ENCODE results near the gene FBXL20.
"Not testable (repeated sequence)": the region's sequence is repeated elsewhere in the genome, so short reads cannot be mapped to it uniquely, and the experiment has no call there.

Gene FBXL20

DNA sequence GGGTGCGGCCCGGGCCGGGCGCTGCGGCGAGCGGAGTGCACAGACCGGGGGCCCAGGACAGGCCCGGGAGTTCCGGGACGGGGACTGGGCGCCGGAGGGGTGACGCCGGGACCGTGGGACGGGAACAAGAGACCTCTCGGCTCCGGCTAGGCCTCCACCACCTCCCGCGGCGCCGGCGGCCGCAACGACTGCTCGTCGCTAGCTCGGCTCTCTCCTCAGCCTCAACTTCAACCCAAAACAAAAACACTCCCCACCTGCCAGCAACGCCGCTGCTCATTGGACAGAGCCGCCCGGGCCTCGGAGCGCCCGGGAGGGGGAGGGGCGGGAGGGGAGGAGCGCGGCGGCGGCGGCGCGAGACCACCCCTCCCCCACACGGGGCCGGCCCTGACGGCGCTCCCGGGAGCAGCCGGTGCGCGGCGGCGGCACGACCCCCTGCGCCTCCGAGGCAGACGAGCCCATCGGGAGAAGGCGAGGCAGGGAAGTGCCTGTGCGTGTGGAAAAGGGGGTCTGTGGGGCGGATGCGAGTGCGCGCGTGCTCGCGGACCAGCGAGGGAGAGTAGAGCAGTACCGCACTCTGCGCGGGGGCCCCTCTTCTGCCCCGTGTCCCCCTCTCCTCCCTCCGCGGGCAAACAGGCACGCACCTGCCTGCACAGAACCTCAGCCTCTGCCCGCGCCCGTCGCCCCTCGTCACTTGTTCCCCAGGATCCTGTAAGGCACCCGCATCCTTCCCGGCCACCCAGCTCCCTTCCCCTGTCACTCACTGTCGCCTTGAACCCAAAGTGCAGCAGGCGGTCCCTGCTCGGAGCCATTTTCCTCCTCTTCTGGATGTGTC, at the start of gene FBXL20:
Gene FBXL20 (minus strand): TSS at position 215 of the 832 bp plus-strand sequence. CDS start 224 bp downstream, outside the sequence.
- peak; percentile 73 to 75 for ATAC-seq

GRCh38 chr17:39450847-39451581, 49.6 kb upstream of the FBXL20 start, which contains the start of gene MED1:
Gene MED1 (minus strand): TSS chr17:39451263. CDS start chr17:39451062, 201 bp downstream.
- ATAC-seq: peak; percentile 98 to 99

GRCh38 chr17:39450051-39450450, 48.6 kb upstream of the FBXL20 start:
- no peak for ATAC-seq

GRCh38 chr17:39447561-39447960, 46.1 kb upstream of the FBXL20 start:
- no peak for ATAC-seq

DNA sequence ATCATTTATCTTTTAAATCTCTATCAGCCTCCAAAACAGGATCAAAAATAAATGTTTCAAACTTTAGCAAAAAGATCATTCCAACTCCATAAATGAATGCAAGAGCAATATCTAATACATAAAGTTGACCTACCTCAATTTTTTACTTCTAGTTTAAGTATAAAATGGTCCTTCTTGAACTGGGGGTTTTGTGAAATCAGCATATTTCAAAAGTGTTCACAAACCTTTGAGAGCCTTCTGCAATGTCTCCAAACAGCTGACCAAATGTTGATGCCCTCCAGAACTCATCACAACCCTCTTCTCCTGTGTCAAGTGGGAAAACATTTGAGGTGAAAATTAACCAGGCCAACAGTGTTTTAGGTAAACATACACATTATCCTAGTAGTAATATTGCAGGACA, 41.9 kb upstream of the FBXL20 start:
- ATAC-seq: no peak

DNA sequence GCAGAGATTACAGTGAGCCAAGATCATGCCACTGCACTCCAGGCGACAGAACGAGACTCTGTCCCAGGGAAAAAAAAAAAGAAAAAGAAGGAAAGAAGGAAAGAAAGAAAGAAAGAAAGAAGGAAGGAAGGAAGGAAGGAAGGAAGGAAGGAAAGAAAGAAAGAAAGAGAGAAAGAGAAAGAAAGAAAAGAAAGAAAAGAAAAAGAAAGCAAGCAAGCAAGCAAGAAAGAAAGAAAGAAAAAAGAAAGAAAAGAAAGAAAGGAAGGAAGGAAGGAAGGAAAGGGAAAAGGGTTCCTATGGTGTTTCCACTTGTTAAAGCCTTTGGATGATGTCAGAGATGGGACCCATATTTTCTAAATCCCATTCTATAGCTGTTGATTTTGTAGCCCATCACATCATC, 38.4 kb upstream of the FBXL20 start:
- not testable (repeated sequence) for ATAC-seq

DNA sequence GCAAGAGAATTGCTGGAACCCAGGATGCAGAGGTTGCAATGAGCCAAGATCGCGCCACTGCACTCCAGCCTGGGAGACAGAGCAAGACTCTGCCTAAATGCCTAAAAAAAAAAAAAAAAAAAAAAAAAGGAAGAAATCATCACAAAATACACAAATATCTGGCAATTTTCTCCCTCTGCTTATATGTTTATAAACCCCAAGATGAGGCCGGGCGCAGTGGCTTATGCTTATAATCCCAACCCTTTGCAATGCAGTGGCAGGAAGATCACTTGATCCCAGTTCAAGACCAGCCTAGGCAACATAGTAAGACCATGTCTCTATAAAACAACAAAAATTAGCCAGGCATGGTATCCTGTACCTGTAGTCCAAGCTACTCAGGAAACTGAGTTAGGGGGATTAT, 28.2 kb upstream of the FBXL20 start:
- ATAC-seq: no peak

GRCh38 chr17:39416141-39416540, 14.7 kb upstream of the FBXL20 start:
- no peak for ATAC-seq

- no peak for ATAC-seq
Observed at GRCh38 chr17:39410279-39410678, 8.9 kb upstream of the FBXL20 start.

DNA sequence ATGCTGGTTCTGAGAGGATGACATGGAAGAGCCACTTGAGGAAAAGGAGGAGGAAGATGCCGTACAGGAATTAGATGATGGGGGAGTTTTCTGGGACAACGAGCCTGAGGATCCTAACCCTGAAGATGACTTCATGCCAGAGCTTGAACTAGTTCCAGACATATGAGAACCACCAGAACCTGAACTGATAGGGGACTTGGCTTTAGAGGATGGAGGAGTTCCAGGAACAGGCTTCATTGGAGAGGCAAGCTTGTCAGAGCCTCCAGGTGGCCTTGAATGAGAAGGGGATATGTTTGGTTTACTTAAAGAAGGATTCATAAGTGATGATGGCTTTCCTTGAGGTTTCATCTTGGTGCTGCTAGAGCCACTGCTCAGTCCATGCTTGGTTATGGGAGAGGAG, 6.9 kb upstream of the FBXL20 start:
- no peak for ATAC-seq

DNA sequence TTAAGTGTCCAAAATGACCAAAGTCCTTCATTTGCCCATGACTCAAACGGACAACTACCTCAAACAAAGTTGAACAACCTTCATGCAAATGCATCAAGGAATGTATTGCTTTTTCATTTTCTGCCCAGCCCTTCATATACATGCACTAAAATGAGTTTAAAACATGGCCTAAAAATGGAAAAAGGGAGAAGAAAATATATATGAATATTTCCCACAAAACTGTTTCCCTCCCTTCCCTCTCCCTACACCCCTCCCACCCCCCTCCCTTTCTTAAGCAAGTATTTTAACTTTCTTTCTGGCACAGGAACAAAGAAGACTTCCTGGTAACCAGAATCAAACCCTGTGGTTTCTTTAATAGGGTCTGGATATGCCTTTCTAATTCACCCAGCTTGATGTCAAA, 5.5 kb upstream of the FBXL20 start:
- no peak for ATAC-seq

GRCh38 chr17:39405436-39405835, 4.0 kb upstream of the FBXL20 start:
- no peak for ATAC-seq

GRCh38 chr17:39404542-39405378, 3.3 kb upstream of the FBXL20 start:
- ATAC-seq: peak; percentile 52 to 55

- ATAC-seq: no peak
Observed at GRCh38 chr17:39402890-39403605, 1.6 kb upstream of the FBXL20 start.

- ATAC-seq: peak; percentile 53 to 62
Observed at GRCh38 chr17:39402244-39402889, 941 bp upstream of the FBXL20 start.

GRCh38 chr17:39400547-39401411, 647 bp downstream of the FBXL20 start:
- ATAC-seq: peak in 1 of 2 donors; percentile 0

DNA sequence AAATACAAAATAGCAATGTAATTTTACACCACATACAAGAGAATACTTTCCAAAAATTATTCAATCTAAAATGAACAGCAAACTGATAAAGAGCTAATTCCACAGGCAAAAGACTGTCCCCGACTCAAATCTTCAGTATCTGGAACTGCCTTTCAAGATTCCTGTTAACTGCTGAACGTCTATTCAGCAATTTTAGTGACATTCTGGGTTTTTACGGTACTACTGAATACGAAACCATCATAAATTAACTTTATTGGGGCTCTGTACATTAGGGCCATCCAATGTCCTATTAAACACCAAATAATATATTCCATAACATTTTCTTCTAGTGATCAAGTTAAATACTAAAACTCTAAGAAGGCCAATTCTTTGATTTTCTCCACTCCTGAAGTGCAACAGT, 1.6 kb downstream of the FBXL20 start:
- no peak for ATAC-seq

GRCh38 chr17:39393736-39394135, 7.7 kb downstream of the FBXL20 start:
- peak; percentile 10 to 21 for ATAC-seq

DNA sequence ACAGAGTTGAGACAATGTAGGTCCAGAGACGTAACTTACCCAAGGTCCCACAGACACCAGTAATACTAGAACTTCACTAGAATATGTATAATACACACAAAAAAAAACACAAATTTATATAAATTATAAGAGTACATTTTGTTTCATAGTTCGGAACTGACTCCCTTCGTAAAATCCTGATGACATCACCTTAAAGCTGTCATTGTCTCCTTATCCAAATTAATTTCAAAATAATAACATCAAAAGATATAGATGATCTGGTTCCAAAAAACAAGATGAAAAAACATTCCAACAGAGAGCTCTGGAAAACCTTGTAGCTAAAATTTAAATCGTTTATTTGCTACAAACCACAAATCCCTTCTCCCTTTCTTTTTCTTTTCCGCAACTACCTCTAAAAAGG, 10.0 kb downstream of the FBXL20 start:
- ATAC-seq: no peak

GRCh38 chr17:39385040-39385439, 16.4 kb downstream of the FBXL20 start:
- no peak for ATAC-seq

- ATAC-seq: no peak
Observed at GRCh38 chr17:39380144-39380543, 21.3 kb downstream of the FBXL20 start.
